Ovary (tissue), 9 donors: ENCODE results near the gene AKAP3. TPM values are rescaled to one million over a fixed set of nuclear protein-coding genes. Genes with fewer than 3 reads are reported as not detected.

ENCODE experiments used
- DNase-seq, 5 donors: peaks; one replicate each; pipeline ENCODE4 v3.0.0-alpha.2; 2019 to 2020
- H3K27ac ChIP-seq, 2 donors: fragments of 200-600 bp; one replicate each; pipeline versions ENCODE4 v1.5.1 to v1.8.0; 2019 to 2022
- H3K27me3 ChIP-seq: fragments of 200-600 bp; one replicate; pipeline ENCODE4 v1.8.0; 2022
- H3K36me3 ChIP-seq: fragments of 200-600 bp; sonication (generic); one replicate; pipeline ENCODE4 v1.5.1; 2019
- H3K4me1 ChIP-seq: one replicate; pipeline ENCODE4 v1.8.1; 2013; ENCODE audit warnings: mild to moderate bottlenecking, moderate library complexity; ENCODE audit not compliant: insufficient read depth
- H3K4me3 ChIP-seq: fragments of 200-600 bp; sonication (generic); one replicate; pipeline ENCODE4 v1.5.1; 2017
- H3K9me3 ChIP-seq, 2 donors: fragments of 200-600 bp in 1 of 2; sonication (generic) in 1 of 2; one replicate each; pipeline versions ENCODE4 v1.5.1 to v1.8.1; 2013 to 2019; ENCODE audit warnings: mild to moderate bottlenecking in 1 of 2, moderate library complexity in 1 of 2
- CTCF ChIP-seq, 3 donors: fragments of 450-650 bp in 2 of 3; fragments of 200-600 bp in 1 of 3; IDR thresholded peaks; one replicate each; pipeline versions ENCODE4 v1.5.1 to v1.8.0; 2016 to 2022; ENCODE audit warnings: antibody characterized with exemption in 3 of 3, mild to moderate bottlenecking in 1 of 3
- EP300 ChIP-seq: sonication (generic); formaldehyde crosslinking; IDR thresholded peaks from one replicate; pipeline ENCODE4 v1.6.1; 2017; ENCODE audit warnings: antibody characterized with exemption
- POLR2A ChIP-seq: fragments of 450-650 bp; IDR thresholded peaks from one replicate; pipeline ENCODE4 v1.6.1; 2017; ENCODE audit warnings: antibody characterized with exemption, mild to moderate bottlenecking, moderate library complexity
- WGBS, 3 donors: extraction: QIAGEN DNeasy Blood & Tissue Kit in 1 of 3; methylation state at CpG; one replicate each; pipeline versions ENCODE4 v1.1.5 to v1.1.7; 2013 to 2017; 5-methylcytosine and 5-hydroxymethylcytosine counted together
- intact Hi-C, 4 donors: fragments of 100-400 bp; cut with DNase I; formaldehyde crosslinking; loops; one replicate each; pipeline versions ENCODE4 v1.11.0 to v1.15.1; 2022 to 2023
- polyA plus RNA-seq, 2 donors: library from polyadenylated mRNA; stranded (reverse); fragments of 200-250 nt in 1 of 2; fragments of 350-450 nt in 1 of 2; fragmentation: Illumina TruSeq in 1 of 2; extraction: RNeasy Lipid Tissue Mini Kit (QIAGEN cat#74804) in 1 of 2; gene quantifications; one replicate each; pipeline ENCODE4 v1.2.3, GENCODE V29; 2013 to 2014
- total RNA-seq, 7 donors: library from RNA; depleted of rRNA in 2 of 7; stranded (reverse); fragments of >200 nt in 2 of 7; fragmentation: NEBNext Ultra II Directional in 3 of 7; extraction: Animal tissue kit (Norgen Biotek cat#: 25700) in 3 of 7; gene quantifications; one replicate each; pipeline versions ENCODE4 v1.1.0 to v1.2.4, GENCODE V29; 2016 to 2023
- donor health status: DM: no; HTN: no; CAD: no; lungs with moderate emphysema.
- donor health status: DM: no; HTN: no; CAD: no.
- donor health status: Bipolar disorder and iron deficiency.
- donor health status: DM: yes; HTN: yes; CAD: no.
- donor health status: DM: no; HTN: no; CAD: no.
- donor health status: DM: yes; HTN: yes; CAD: no.

Gene AKAP3
- total and polyA plus RNA-seq, 9 donors = 0.24 to 2.7 (median 1.6) TPM

- H3K36me3 ChIP-seq = no peaks in the 10 kb centered on the region
- no peak overlapping the region for H3K4me3 ChIP-seq
- WGBS, 3 donors = 79 to 82% (median 79%) methylated on average over 7 of the region's 7 CpGs
- intact Hi-C loops = no loop called here
- H3K27ac ChIP-seq = no peak overlapping the region
- TF ChIP-seq POLR2A = no peak
- no peak for TF ChIP-seq CTCF (IDR thresholded peaks at IDR 0.05)
- TF ChIP-seq EP300 = no peak
- no peak for DNase-seq
- no peaks in the 10 kb centered on the region for H3K9me3 ChIP-seq
- H3K27me3 ChIP-seq = no peaks in the 10 kb centered on the region
- no peaks in the 10 kb centered on the region for H3K4me1 ChIP-seq
Observed at GRCh38 chr12:4572680-4573079, 76.2 kb downstream of the AKAP3 start.

- no peaks in the 10 kb centered on the region for H3K9me3 ChIP-seq
- no peaks in the 10 kb centered on the region for H3K27me3 ChIP-seq
- H3K36me3 ChIP-seq = no peaks in the 10 kb centered on the region
- 87 to 93% (median 93%) methylated on average over 4 of the region's 4 CpGs for WGBS, 3 donors
- intact Hi-C loops = no loop called here
- DNase-seq = no peak
- no peaks in the 10 kb centered on the region for H3K4me1 ChIP-seq
- H3K27ac ChIP-seq = no peak overlapping the region
- TF ChIP-seq POLR2A (no peak), EP300 (no peak), CTCF (IDR thresholded peaks at IDR 0.05) (no peak)
- H3K4me3 ChIP-seq = no peak overlapping the region
Observed at GRCh38 chr12:4569261-4569660, 79.6 kb downstream of the AKAP3 start.

GRCh38 chr12:4567073-4567881, 81.6 kb downstream of the AKAP3 start:
- H3K27ac ChIP-seq = no peak overlapping the region

GRCh38 chr12:4566474-4566873, 82.4 kb downstream of the AKAP3 start:
- H3K4me1 ChIP-seq = peaks cover 2% of the 10 kb centered on the region
- intact Hi-C loops = no loop called here
- TF ChIP-seq CTCF (IDR thresholded peaks at IDR 0.05) = no peak
- no peak for TF ChIP-seq EP300
- H3K4me3 ChIP-seq = no peak overlapping the region
- no peaks in the 10 kb centered on the region for H3K9me3 ChIP-seq
- no peak overlapping the region for H3K27ac ChIP-seq
- no peaks in the 10 kb centered on the region for H3K27me3 ChIP-seq
- DNase-seq = no peak
- no peaks in the 10 kb centered on the region for H3K36me3 ChIP-seq
- 55 to 68% (median 64%) methylated on average over 2 of the region's 2 CpGs for WGBS, 3 donors

More at GRCh38 chr12:4567073-4567881, 81.6 kb downstream of the AKAP3 start:
- TF ChIP-seq EP300 (no peak), CTCF (IDR thresholded peaks at IDR 0.05) (no peak), POLR2A (no peak)
- no peaks in the 10 kb centered on the region for H3K9me3 ChIP-seq
- H3K4me1 ChIP-seq = no peaks in the 10 kb centered on the region
- H3K4me3 ChIP-seq = no peak overlapping the region
- intact Hi-C loops = no loop called here
- H3K36me3 ChIP-seq = no peaks in the 10 kb centered on the region
- WGBS, 3 donors = 85 to 87% (median 85%) methylated on average over 3 of the region's 3 CpGs
- no peaks in the 10 kb centered on the region for H3K27me3 ChIP-seq
- no peak for DNase-seq

Other genes starting within 250 kb of the AKAP3 start
- not detected for gene FGF6, start 203.2 kb downstream of the AKAP3 start, total RNA-seq
- not detected for gene FGF6, start 203.2 kb downstream of the AKAP3 start, polyA plus RNA-seq
- 1 to 10 TPM in 6 of 7 donors, under 1 TPM in 1; 0.53 to 3.4 (median 1.6) TPM for gene RAD51AP1, start 110.2 kb downstream of the AKAP3 start, total RNA-seq
- 1 to 10 TPM; 1.5 to 1.7 TPM for gene RAD51AP1, start 110.2 kb downstream of the AKAP3 start, polyA plus RNA-seq
- 10 to 100 TPM; 23.7 to 51.8 (median 39.8) TPM for gene DYRK4, start 86.8 kb downstream of the AKAP3 start, total RNA-seq
- 10 to 100 TPM; 41.2 to 53.9 TPM for gene DYRK4, start 86.8 kb downstream of the AKAP3 start, polyA plus RNA-seq
- 10 to 100 TPM; 14.4 to 67.7 (median 55.0) TPM for gene NDUFA9, start 63 bp upstream of the AKAP3 start, total RNA-seq
- 10 to 100 TPM; 32.1 to 65.6 TPM for gene NDUFA9, start 63 bp upstream of the AKAP3 start, polyA plus RNA-seq
- gene GALNT8, start 71.3 kb upstream of the AKAP3 start, total RNA-seq = 1 to 10 TPM in 4 of 7 donors, under 1 TPM in 3; 0.67 to 2.0 (median 1.3) TPM
- gene GALNT8, start 71.3 kb upstream of the AKAP3 start, polyA plus RNA-seq = 1 to 10 TPM; 1.0 to 5.6 TPM